Middle frontal gyrus (tissue), 1 donor: ENCODE measurements around the gene SPRYD7.
"Not testable (repeated sequence)": the region's sequence is repeated elsewhere in the genome, so short reads cannot be mapped to it uniquely, and the experiment has no call there.

Experiments
- DNase-seq: peaks from one replicate; pipeline ENCODE4 v3.0.0-alpha.2; 2015; ENCODE audit warnings: low spot score; ENCODE audit errors: extremely low spot score

SPRYD7 gene, protein sequence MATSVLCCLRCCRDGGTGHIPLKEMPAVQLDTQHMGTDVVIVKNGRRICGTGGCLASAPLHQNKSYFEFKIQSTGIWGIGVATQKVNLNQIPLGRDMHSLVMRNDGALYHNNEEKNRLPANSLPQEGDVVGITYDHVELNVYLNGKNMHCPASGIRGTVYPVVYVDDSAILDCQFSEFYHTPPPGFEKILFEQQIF

DNA sequence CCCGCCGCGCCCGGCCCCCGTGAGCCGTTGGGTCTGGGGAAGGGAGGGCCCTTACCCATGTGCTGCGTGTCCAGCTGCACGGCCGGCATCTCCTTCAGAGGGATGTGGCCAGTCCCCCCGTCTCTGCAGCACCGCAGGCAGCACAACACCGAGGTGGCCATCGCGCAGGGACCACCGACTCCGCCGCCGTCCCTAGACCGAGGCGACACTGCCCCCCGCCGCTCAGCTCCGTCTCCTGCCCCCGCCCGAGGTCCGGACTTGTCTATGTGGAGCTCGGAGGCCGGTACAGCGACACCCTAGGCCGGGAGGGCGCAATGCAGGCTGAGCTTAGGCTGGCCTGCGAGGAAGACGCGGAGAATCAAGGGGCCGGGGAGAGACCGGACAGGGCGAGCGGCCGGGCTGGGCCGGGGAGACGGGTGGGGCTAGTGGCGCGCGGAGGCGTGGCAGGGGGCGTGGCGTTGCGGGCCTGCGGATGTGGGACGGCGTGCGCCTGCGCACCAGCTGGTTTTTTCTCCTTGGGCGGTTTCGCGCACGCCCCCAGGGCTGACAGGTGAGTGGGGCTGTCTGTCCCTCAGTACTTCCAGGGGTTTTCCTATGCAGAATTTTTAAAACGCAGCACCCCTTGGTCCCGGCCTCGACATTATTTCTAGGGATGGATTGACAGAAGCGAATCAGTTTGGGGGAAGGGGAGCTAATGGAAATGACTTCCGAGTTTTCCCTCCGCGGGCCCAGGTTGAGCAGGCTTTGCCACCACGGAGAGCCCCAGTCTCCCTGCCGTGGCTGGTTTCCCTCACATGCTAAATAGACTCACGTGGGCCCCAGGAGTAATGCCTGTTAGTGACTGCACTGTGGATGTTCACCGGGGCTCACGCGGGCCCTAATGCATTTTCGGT, at the start of gene SPRYD7:
SPRYD7 (minus strand) TSS at position 266 of the 893 bp plus-strand sequence; CDS start at position 161, 105 bp downstream.
- DNase-seq, result peak; percentile 94

DNA sequence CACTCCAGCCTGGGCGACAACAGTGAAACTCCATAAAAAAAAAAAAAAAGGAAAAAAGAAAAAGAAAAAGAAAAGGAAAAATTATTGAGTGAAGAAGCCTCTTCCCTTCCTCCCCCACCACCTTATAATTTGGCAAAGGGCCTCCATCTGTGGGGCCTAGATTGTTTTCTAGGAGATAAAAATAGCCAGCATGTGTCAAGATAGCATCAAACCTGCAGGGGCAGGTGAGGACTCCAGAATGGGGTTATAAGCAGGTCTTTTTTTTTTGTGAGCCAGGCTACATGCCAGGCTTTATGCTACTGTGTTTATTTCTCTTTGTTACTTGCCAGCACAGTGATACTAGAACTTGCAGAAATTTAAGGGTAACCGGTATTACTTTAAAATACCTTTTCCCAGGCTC, 49.0 kb upstream of the SPRYD7 start:
- DNase-seq, result no peak

DNA sequence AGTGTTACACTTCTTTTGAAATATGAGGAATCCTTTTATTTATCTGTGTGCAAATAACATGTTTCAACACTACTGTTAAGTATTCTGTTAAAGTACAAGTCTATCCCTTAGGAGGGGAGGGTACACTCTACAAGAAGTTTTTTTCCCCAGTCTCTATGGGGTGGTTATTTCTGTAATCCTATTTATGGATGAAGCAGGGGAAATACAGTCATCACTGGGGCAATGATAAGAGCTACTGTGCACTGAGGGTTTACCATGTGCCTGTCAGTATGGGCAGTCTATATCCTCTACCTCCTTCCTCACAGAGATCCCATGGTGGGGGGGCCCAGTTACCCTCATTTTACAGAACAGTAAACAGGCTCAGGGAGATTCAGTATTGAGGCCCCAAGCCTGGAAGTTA, 44.1 kb upstream of the SPRYD7 start:
- DNase-seq, result no peak

DNA sequence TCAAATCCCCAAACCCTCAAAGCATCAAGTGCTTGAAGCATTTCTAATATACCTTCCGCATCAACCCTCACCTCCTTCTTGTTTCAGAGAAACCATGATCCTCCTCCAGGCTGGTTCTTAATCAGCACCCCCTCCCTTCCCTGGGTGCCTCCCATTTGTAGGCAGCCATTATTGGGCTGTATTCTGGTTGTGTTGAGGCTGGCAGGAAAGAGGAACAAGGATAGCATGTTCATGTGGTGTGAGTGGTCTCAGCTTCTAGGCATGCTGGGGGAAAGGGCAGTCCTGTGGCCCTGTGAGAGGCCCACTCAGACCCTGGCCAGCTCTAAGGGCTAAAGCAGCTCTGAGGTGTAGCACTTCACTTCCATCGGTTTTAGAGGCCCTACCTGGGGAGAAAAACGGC, 41.9 kb upstream of the SPRYD7 start:
- no peak for DNase-seq

DNA sequence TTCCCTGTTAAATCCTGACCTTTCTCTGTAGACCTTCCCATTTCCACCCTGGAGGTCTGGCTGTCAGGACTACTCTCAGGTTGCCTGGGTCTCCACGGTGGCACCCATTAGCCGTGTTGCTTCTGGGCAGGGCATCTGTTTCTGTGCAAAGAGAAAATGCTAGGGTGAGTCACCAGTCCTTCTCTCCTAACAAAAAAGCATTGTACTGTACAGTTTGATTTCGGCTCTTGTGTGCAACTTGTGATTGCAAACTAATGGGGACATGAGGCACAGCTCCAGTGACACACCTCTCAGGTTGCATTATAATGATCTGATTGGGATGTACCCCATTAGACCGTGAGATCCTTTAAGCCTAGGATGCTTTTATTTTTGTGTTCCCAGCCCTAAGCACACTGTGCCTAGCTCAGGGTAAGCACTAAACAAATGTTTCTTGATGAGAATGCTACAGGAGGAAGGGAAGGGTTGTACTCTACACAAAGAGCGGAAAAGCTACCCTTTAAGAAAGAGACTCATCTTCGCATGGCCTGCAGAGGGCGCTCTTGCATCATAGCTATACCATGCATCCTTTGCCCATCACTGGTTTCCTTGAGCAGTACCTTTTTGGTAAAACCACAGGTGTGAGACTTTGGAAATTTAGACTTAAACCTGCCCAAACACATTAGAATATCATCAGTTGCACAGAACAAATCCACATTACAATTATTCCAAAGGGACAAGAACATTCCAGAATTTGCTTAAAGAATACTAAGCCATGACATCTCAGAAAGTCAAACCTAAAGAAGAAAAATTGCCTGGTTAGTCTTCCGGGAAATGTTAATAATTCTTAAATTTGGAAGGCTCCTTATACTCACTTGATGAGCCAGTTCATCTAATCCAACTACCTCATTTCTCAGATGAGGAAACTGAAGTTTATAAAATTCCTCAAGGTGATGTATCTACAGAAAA, 40.4 kb upstream of the SPRYD7 start:
- no peak for DNase-seq

DNA sequence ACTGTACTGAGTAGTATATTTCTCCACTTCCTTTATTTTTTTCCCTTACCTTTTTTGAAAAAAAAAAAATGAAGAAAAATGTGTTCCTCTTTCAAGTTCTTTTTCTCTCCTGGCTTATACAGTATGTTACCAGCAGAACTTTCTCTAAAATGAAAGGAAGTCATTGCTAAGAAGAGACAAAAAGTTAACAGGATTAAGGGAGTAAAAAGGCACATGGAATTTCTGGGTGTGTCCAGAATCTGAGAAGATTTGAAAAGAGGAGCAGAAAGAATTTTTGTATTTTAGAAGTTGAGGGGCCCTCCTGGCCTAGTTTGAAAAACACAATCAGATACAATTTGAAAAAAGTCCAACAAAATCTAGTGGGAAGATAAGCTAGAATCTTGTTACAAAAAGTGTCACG, 39.7 kb upstream of the SPRYD7 start:
- no peak for DNase-seq

DNA sequence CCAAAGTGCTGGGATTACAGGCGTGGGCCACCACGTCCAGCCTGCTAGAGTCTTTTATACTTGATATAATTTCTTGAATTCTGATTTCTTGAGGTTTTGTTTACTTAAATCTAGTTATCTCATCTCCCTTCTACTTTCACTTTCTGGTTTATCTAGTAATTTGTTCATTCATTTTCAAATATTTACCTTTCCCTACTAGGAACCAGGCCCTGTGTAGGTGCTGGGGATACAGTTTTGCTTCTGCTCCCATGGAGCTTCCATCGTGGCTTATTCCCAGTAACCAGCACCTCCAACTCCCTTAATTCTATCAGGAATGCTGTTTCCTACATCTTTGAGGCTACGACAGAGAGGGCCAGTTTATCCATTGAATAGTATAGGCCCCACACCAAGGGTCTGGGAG, 36.6 kb upstream of the SPRYD7 start:
- DNase-seq, result no peak

DNA sequence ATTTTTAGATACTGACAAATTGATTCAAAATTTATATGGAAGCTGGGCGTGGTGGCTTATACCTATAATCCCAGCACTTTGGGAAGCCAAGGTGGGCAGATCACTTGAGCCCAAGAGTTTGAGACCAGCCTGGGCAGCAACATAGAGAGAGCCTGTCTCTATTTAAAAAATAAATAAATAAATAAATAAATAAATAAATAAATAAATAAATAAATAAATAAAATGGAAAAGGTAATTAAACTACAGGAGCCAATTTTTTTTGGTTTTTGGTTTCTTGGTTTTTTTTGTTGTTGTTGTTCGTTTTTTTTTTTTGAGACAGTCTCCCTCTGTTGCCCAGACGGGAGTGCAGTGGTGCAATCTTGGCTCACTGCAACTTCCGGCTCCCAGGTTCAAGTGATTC, 31.3 kb upstream of the SPRYD7 start:
- DNase-seq, result no peak

DNA sequence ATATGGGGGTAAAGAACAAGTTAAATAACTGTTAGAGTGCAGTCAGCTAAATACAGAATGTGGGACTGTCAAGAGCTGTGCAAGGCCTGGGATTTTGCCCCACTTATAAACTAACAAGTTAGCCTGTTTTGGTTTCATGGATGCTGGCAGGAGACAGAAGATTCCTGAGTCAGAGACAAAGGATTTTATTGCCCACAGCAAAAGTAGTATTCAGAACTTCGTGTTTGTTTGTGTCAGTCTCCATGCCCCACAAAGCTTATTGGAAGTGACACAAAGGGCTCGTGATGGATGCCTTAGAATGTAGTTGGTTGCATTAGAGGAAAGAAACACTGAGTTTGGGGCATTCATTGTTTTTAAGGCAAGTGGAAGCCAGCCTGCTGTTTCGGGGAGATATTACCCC, 22.2 kb upstream of the SPRYD7 start:
- no peak for DNase-seq

DNA sequence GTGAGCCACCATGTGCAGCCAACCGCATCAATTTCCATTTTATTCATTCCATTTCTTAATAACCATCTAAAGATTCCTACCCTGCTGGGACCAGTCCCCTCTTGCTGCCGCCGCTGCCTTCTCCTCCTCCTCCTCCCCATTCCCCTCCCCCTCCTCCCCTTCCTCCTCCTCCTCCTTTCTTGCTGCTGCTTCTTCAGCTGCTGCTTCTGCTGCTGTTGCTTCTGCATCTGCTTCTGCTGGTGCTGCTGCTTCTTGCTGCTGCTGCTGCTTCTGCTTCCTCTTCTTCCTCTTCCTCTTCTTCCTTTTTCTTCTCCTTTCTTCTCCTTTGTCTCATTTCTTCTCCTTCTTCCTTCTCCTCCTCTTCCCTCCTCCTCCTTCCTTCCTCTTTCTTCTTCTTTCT, 20.0 kb upstream of the SPRYD7 start:
- no peak for DNase-seq

DNA sequence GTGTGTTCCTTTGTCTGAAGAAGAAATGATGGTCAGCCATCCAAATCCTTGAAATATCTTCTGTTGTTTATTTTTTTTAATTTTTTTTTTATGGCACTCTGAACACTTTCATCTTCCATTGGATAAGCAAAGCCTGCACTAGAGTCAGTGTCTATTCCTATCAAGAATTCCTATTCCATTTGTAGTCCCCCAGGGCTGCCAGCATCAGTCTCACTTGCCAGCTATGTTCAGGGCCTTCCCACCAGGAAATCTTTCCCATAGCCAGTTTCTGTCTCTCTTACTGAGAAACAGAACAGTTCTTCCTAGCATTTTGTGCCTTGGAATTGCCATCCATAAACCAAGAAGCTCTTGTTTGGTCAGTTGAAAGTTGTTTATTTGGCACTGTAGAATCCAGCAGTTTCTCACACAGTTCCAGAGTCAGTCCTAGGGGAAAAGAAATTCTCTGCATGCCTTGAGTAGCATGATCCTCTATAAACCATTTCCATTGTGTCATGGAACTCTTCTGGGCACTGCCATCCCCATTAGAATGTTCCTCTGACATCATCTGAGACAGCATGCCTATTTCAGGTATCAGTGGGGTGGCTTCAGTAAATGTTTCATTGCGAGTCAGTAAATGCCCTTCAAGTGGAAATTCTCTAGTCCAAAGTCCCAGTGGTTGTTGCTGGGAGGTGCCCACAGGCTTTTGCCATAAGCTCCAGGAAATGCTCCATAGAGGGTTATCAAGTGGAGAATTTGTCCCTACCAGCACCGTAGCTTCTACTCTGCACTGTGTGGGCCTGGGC, 18.7 kb upstream of the SPRYD7 start:
- DNase-seq, result no peak

DNA sequence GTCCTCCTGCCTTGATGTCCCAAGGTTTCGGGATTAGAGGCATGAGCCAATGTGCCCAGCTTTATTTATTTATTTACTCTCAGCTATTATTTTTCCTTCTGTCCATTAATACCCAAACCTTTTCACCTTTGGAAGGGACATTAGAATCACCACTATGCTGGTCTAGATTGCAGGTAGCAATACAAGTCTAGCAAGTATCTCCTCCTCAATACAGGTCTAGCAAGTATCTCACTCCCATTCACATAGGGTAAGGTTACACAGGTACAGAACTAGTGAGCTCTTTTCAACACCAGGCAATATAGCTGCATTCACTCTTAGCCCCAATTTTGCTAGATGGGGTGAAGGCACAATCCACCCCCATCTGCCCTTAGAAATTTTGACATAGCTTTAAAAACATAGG, 17.4 kb upstream of the SPRYD7 start:
- DNase-seq, result no peak

DNA sequence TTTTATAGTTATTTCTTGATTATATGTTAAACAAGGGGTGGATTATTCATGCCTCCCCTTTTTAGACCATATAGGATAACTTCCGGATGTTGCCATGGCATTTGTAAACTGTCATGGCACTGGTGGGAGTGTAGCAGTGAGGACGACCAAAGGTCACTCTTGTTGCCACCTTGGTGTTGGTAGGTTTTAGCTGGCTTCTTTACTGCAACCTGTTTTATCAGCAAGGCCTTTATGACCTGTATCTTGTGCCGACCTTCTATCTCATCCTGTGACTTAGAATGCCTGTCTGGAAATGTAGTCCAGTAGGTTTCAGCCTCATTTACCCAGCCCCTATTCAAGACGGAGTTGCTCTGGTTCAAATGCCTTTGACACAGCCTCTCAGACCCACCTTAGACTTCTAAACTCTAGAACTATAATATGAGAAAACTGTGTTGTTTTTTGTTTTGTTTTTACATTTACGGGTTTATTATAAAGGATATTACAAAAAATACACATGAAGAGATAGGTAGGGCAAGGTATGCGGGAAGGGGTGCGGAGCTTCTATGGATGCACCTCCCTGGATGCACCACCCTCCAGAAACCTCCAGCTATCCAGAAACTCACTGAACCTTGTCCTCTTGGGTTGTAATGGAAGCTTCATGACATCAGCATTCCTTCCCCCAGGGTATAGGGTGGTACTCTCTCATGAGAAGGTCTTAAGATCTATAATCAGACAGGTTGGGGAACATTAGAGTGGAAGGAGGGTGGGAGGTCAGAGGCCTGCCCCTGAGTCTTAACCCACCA, 15.8 kb upstream of the SPRYD7 start:
- no peak for DNase-seq

DNA sequence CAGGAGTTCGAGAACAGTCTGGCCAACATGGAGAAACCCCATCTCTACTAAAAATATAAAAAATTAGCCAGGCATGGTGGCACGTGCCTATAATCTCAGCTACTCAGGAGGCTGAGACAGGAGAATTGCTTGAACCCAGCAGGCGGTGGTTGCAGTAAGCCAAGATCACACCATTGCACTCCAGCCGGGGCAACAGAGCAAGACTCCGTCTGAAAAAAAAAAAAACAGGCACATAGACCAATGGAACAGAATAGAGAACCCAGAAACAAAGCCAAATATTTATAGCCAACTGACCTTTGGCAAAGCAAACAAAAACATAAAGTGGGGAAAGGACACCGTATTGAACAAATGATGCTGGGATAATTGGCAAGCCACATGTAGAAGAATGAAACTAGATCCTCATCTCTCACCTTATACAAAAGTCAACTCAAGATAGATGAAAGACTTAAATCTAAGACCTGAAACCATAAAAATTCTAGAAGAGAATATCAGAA, 12.7 kb upstream of the SPRYD7 start:
- not testable (repeated sequence) for DNase-seq

DNA sequence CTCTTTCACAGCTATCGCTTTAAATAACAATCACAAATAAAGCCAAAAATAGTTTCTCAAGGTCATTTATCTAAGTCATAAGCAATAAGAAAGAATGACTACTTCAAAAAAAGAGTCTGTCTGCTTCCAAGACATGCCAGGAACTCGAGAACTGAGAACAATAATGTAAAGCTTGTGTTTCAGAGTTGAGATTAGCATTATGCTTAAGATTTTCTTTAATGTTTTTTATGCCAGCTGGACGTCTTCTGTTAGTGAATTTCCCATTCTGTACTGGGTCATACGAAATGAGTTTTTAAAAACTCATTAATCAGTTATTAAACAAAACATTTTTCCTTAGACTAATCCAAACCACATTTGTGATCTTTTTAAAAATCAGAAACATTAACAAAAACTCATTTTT, 3.2 kb upstream of the SPRYD7 start:
- DNase-seq, result no peak

DNA sequence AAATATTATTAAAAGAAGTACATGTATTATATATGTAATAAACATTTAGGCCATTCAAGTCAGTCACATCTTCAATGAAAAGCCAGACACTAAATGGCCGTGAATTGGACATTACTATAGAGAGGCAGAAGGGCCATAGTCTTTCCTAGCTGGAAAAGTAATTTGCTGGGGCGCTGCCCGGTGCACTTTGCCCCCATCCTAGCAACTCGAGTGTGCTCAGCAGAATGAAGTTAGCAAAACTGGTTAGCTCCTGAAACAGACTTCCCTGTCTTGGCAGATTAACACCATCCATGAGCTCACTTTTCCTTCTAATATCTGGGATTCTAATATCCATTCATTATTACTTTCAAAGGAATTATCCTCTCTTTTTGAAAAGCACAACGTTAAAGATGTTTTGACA, 2.8 kb upstream of the SPRYD7 start:
- no peak for DNase-seq

DNA sequence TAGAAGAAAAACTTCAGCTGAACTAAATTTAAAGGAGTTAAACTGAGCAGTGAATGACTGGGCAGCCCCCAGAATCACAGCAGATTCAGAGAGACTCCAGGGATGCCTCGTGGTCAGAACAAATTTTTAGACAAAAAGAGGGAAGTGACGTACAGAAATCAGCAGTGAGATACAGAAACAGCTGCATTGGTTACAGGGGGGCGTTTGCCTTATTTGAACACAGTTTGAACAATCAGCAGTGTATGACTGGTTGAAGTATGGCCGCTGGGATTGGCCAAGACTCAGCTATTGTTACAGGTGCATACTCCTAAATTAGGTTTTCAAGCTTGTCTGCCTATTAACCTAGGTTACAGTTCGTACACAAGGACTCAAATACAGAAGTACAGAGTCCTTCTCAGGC, 2.2 kb upstream of the SPRYD7 start:
- no peak for DNase-seq

DNA sequence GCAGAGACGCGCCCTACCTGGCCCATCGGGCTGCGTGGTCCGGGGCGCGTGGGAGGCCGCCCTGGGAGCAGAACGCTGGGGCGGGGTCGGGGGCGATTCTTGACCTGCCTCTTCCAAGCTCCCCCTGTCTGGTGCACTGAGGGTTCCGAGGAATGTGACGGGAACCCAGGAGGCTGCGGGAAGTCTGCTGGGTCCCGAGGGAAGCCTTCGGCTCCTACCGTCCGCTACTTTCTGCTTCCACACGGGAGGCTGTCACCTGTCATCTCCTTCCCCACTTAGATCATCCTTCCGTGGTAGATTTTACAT, 781 bp upstream of the SPRYD7 start:
- DNase-seq, result no peak

DNA sequence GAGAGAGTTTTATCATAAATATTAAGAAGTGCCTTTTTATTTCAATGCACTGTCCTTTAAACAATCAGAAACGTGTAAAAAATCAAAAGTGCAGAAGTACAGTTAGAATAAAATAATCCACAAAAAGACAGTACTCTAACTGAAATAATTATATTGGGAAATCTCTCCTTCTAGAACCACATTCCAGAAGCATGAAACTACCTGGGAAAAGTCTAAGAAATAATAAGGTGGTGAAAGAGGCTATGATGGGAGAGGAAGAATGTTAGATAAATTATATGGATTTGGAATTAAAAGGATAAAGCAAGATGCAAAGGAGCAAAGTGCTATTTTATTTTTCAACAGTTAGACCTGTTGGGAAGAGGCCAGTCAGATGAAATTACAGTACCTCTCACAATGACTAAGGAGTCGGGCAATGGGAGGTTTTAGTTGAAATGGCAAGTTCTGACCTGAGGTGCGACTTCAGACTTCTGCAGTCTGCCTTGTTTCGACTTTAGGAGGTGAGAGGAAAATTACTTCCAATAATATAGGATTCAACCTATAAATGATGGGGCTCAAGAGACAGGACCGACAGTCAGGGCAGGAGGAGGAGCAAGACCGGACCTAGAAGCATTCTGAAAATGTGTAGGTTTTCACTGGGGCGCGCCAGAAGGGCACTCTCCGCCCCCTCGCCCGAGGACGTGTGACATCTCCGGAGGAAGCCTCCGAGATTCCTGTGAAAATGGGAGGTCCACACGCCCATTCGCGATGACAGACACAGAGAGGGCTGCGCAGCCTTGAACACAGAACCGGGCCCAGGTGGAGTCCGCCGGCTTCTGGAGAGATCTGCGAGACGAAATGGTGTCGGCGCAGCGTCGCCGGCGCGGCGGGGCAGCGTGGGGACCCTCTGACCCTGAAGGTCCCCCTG, 717 bp downstream of the SPRYD7 start:
- DNase-seq, result peak; percentile 4
